ENCODE measurements around the gene PTPN11. TPM values are rescaled to one million over a fixed set of nuclear protein-coding genes. Genes with fewer than 3 reads are reported as not detected.
"Not testable (repeated sequence)": the region's sequence is repeated elsewhere in the genome, so short reads cannot be mapped to it uniquely, and the experiment has no call there.

PTPN11 gene
- total RNA-seq, 1 experiment from 2014 or later = 181 TPM

GRCh38 chr12:112447106-112447505, 28.4 kb downstream of the PTPN11 start:
- ChIA-PET CTCF (no interaction called here), POLR2A (no interaction called here), RAD21 (ENCODE audit: low non-redundant PET in 1 of 2, low total read pairs in 2 of 2, uncharacterized antibody in 2 of 2, unreplicated experiment in 2 of 2) (no interaction called here)
- no peaks in the 10 kb centered on the region for H4K20me1 ChIP-seq (ENCODE audit: insufficient read depth)
- H3K9me3 ChIP-seq (ENCODE audit: control insufficient read depth in 1 of 2, insufficient read depth in 1 of 2, low read depth in 1 of 2, low read length in 2 of 2) = no peaks in the 10 kb centered on the region
- BruUV-seq (replicated peaks) = no TSS peak
- H2AFZ ChIP-seq (ENCODE audit: low read depth, low read length, poor library complexity, severe bottlenecking) = no peak overlapping the region
- no peak overlapping the region for H3K4me3 ChIP-seq (replicated peaks in 1 of 2; ENCODE audit: low read depth in 1 of 2, low read length in 2 of 2)
- no peak overlapping the region for H3K27ac ChIP-seq (ENCODE audit: low read depth, low read length)
- intact Hi-C loops (cut with micrococcal nuclease) = no loop called here
- no peak overlapping the region for H3K9ac ChIP-seq (ENCODE audit: low read length)
- no peaks in the 10 kb centered on the region for H3K4me1 ChIP-seq (ENCODE audit: control insufficient read depth in 1 of 2, insufficient read depth in 2 of 2, low read length in 2 of 2)
- H3K79me2 ChIP-seq (ENCODE audit: insufficient read depth, low read length) = peaks cover 45% of the 10 kb centered on the region
- H3K36me3 ChIP-seq (ENCODE audit: control insufficient read depth in 1 of 2, insufficient read depth in 2 of 2, low read length in 2 of 2) = peaks cover 15 to 16% of the 10 kb centered on the region in 2 experiments
- DNase-seq (ENCODE audit: low read depth, low spot score) (no peak), ATAC-seq (no peak)
- no peaks in the 10 kb centered on the region for H3K27me3 ChIP-seq (ENCODE audit: insufficient read depth, low read length)
- H3K4me2 ChIP-seq (ENCODE audit: low read length) = no peak overlapping the region
- TF ChIP-seq EZH2phosphoT487 (IDR thresholded peaks at IDR 0.05; ENCODE audit: borderline replicate concordance) (no peak), CBX3 (IDR thresholded peaks at IDR 0.05; ENCODE audit: low read depth) (no peak), CEBPB (IDR thresholded peaks at IDR 0.05; ENCODE audit: low read depth) (no peak), POLR2AphosphoS5 (IDR thresholded peaks at IDR 0.05; ENCODE audit: low read depth, low read length) (no peak), ATF3 (IDR thresholded peaks at IDR 0.05) (no peak), SIN3A (IDR thresholded peaks at IDR 0.05; ENCODE audit: low read depth) (no peak), RAD21 (IDR thresholded peaks at IDR 0.05; ENCODE audit: low read depth) (no peak), MAX (IDR thresholded peaks at IDR 0.05) (no peak), FOSL1 (IDR thresholded peaks at IDR 0.05; ENCODE audit: low read depth) (no peak), CTCF (IDR thresholded peaks at IDR 0.05 in 2 of 3, conservative IDR thresholded peaks at IDR 0.05 in 1 of 3; ENCODE audit: borderline replicate concordance in 1 of 3, insufficient read depth in 1 of 3, low read depth in 2 of 3, low read length in 2 of 3) (no peak), SP1 (IDR thresholded peaks at IDR 0.05; ENCODE audit: low read depth) (no peak), ELF1 (IDR thresholded peaks at IDR 0.05; ENCODE audit: borderline replicate concordance, low read depth) (no peak), ZNF274 (IDR thresholded peaks at IDR 0.05; ENCODE audit: low read depth, low read length) (no peak), SRF (IDR thresholded peaks at IDR 0.05; ENCODE audit: low read depth) (no peak), ZFX (IDR thresholded peaks at IDR 0.05) (no peak)
- TF ChIP-seq, protein P1, sequence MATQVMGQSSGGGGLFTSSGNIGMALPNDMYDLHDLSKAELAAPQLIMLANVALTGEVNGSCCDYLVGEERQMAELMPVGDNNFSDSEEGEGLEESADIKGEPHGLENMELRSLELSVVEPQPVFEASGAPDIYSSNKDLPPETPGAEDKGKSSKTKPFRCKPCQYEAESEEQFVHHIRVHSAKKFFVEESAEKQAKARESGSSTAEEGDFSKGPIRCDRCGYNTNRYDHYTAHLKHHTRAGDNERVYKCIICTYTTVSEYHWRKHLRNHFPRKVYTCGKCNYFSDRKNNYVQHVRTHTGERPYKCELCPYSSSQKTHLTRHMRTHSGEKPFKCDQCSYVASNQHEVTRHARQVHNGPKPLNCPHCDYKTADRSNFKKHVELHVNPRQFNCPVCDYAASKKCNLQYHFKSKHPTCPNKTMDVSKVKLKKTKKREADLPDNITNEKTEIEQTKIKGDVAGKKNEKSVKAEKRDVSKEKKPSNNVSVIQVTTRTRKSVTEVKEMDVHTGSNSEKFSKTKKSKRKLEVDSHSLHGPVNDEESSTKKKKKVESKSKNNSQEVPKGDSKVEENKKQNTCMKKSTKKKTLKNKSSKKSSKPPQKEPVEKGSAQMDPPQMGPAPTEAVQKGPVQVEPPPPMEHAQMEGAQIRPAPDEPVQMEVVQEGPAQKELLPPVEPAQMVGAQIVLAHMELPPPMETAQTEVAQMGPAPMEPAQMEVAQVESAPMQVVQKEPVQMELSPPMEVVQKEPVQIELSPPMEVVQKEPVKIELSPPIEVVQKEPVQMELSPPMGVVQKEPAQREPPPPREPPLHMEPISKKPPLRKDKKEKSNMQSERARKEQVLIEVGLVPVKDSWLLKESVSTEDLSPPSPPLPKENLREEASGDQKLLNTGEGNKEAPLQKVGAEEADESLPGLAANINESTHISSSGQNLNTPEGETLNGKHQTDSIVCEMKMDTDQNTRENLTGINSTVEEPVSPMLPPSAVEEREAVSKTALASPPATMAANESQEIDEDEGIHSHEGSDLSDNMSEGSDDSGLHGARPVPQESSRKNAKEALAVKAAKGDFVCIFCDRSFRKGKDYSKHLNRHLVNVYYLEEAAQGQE (IDR thresholded peaks at IDR 0.05; ENCODE audit: low read depth) = no peak
- no peaks in the 10 kb centered on the region for H3K9me2 ChIP-seq (ENCODE audit: insufficient read depth)

- H3K4me1 ChIP-seq (ENCODE audit: control insufficient read depth in 1 of 2, insufficient read depth in 2 of 2, low read length in 2 of 2); H3K9me3 ChIP-seq (ENCODE audit: control insufficient read depth in 1 of 2, insufficient read depth in 1 of 2, low read depth in 1 of 2, low read length in 2 of 2); RAD21 ChIA-PET (ENCODE audit: low non-redundant PET in 1 of 2, low total read pairs in 2 of 2, uncharacterized antibody in 2 of 2, unreplicated experiment in 2 of 2); H4K20me1 ChIP-seq (ENCODE audit: insufficient read depth); H3K4me2 ChIP-seq (ENCODE audit: low read length); CTCF ChIA-PET; H2AFZ ChIP-seq (ENCODE audit: low read depth, low read length, poor library complexity, severe bottlenecking); H3K4me3 ChIP-seq (replicated peaks in 1 of 2; ENCODE audit: low read depth in 1 of 2, low read length in 2 of 2); POLR2A ChIA-PET; DNase-seq (ENCODE audit: low read depth, low spot score); H3K9ac ChIP-seq (ENCODE audit: low read length); BruUV-seq (replicated peaks); H3K27ac ChIP-seq (ENCODE audit: low read depth, low read length); H3K27me3 ChIP-seq (ENCODE audit: insufficient read depth, low read length); ATAC-seq; H3K9me2 ChIP-seq (ENCODE audit: insufficient read depth); intact Hi-C loops (cut with micrococcal nuclease): not testable (repeated sequence)
- H3K36me3 ChIP-seq (ENCODE audit: control insufficient read depth in 1 of 2, insufficient read depth in 2 of 2, low read length in 2 of 2) = peaks cover 15 to 18% of the 10 kb centered on the region in 2 experiments
- H3K79me2 ChIP-seq (ENCODE audit: insufficient read depth, low read length) = peaks cover 44% of the 10 kb centered on the region
These were observed 29.4 kb downstream of the PTPN11 start for GRCh38 chr12:112448165-112448564.

All from HCT116 (cell line).